Kidney epithelial cell (primary cell): ENCODE data around the gene TBC1D2B. TPM values are rescaled to one million over a fixed set of nuclear protein-coding genes. Genes with fewer than 3 reads are reported as not detected.
A peak's percentile ranks its signal among the peaks of the same experiment; 100 is the strongest.

Experiments
- DNase-seq: peaks from one replicate; pipeline ENCODE4 v3.0.0-alpha.2; 2010; ENCODE audit warnings: low read depth
- H3K27me3 ChIP-seq: 2 replicates; pipeline ENCODE4 v1.6.0; 2011; ENCODE audit warnings: low read length; ENCODE audit not compliant: control insufficient read depth, insufficient read depth
- H3K36me3 ChIP-seq: 2 replicates; pipeline ENCODE4 v1.5.1; 2011; ENCODE audit warnings: low read length; ENCODE audit not compliant: control insufficient read depth, insufficient read depth
- H3K4me3 ChIP-seq: 2 replicates; pipeline ENCODE4 v1.5.1; 2011; ENCODE audit warnings: low read depth, mild to moderate bottlenecking, control low read depth, low read length
- total RNA-seq: library from RNA; depleted of rRNA; stranded (reverse); fragments of >200 nt; gene quantifications from 2 replicates; pipeline ENCODE4 v1.2.3, GENCODE V29; 2015
- TF ChIP-seq, protein P1 (sequence below): IDR thresholded peaks from 2 replicates; pipeline ENCODE4 v1.5.1; 2011; ENCODE audit warnings: mild to moderate bottlenecking, moderate library complexity, low read length, control low read depth, inconsistent platforms; ENCODE audit not compliant: insufficient read depth, poor library complexity, severe bottlenecking

TBC1D2B gene
- total RNA-seq, 1 donor from 2014 or later = 29.0 TPM

DNA sequence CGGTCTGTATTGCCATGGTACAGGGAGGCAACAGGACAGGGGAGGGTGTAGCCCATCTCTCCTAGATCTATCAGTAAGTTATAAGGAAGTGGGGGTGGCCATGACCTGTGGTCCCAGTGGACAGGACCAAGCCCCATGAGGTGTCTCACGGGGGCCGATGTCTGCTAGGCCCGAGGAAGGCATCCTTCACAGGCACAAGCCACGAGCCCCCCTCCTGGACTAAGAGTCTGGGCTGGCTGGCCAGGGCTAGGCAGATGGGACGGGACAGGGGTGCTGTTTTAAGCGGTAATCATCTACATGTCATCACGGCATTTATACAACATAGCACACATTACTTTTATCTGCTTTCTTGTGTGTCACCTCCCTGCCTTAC is 2.6 kb upstream of the TBC1D2B start:
- TF ChIP-seq, protein P1, sequence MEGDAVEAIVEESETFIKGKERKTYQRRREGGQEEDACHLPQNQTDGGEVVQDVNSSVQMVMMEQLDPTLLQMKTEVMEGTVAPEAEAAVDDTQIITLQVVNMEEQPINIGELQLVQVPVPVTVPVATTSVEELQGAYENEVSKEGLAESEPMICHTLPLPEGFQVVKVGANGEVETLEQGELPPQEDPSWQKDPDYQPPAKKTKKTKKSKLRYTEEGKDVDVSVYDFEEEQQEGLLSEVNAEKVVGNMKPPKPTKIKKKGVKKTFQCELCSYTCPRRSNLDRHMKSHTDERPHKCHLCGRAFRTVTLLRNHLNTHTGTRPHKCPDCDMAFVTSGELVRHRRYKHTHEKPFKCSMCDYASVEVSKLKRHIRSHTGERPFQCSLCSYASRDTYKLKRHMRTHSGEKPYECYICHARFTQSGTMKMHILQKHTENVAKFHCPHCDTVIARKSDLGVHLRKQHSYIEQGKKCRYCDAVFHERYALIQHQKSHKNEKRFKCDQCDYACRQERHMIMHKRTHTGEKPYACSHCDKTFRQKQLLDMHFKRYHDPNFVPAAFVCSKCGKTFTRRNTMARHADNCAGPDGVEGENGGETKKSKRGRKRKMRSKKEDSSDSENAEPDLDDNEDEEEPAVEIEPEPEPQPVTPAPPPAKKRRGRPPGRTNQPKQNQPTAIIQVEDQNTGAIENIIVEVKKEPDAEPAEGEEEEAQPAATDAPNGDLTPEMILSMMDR = no peak
- Histone ChIP-seq H3K27me3 (no peaks in the 10 kb centered on the region), H3K4me3 (no peak overlapping the region), H3K36me3 (no peaks in the 10 kb centered on the region)
- DNase-seq = no peak

DNA sequence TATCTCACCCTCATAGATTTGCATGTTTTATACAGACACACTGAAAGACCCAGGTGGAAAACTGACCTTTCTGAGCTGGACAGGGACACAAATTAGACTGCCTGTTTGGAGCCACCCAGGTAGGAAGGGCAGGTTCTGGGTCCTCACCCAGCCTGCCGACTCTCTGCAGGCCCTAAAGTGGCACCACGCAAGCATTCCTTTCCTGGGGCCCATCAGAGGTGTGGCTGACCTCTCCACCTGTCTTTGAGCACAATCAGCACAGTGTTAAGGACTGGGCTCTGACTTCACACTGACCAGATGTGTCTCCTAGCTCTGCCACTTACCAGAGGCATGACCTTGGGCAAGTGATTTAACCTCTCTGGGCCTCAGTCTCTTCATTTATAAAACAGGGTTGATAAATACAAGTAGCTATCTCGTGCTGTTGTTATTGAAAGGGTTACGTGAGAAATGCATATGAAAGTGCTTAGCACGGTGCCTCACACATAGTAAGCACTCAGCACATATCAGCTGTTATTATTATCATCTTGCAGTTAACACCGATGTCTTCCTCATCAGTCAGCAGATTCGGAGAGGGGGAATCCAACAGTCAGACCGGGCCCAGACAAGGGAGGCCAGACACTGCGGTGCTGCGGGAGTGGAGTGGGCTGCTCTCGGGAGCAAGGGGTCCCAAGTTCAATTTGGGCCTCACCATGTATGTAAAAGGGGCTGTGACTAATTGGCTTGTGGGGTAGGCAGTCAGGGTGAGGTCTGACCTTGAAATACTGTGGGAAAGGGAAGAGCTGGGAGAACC is 2.0 kb upstream of the TBC1D2B start:
- H3K4me3 ChIP-seq = no peak overlapping the region
- no peak for DNase-seq
- TF ChIP-seq, protein P1 = no peak
- H3K27me3 ChIP-seq = no peaks in the 10 kb centered on the region
- no peaks in the 10 kb centered on the region for H3K36me3 ChIP-seq

DNA sequence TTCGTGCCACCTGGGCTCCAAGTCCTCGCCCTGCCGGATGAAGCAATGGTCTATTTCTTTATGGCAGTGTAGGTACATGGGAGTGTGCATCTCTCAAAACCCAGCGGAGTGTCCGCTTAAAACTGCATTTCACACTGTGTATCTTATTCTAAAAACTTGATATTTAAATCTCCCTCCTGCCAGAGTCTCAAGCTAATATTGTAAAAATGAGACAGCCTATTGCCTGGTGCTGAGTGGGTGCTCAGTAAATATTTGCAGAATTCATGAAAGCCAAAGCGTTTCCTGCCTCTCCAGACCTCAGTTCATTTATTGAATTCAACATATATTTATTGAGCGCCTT is 330 bp upstream of the TBC1D2B start:
- Histone ChIP-seq H3K27me3 (no peaks in the 10 kb centered on the region), H3K4me3 (peak overlapping the region; percentile 84), H3K36me3 (no peaks in the 10 kb centered on the region)
- no peak for DNase-seq
- TF ChIP-seq, protein P1 = no peak

DNA sequence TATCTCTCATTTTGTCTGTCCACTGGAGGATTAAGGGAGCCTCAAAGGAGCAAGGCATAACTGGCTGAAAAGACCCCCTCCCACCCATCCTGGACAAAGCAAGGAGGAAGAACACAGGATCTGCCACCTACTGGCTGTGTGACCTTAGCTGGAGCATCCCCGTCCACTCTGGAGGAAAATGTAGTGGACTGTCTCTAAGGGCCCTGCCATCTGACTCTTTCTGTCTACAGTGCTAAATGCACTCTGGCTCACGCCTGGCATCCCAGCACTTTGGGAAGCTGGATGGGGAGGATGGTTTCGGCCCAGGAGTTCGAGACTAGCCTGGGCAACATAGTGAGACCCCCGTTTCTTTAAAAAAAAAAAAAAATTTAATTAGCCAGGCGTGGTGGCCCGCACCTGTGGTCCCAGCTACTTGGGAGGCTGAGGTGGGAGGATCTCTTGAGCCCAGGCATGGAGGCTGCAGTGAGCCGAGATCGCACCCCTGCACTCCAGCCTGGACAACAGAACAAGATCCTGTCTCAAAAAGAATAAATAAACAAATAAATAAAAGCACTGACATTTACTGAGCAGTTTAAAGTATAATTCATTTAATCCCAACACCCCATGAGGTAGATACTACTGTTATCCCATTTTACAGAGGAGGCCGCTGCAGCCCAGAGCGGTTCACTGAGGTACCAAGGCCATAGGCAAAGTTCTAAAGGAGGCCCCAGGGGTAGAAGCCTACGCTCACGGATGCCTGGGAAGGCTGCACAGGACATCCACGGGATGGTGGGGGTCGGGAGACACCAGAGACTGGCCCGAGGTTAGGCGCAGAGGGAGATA is 1.1 kb downstream of the TBC1D2B start:
- Histone ChIP-seq H3K27me3 (no peaks in the 10 kb centered on the region), H3K36me3 (no peaks in the 10 kb centered on the region), H3K4me3 (peak overlapping the region; percentile 84)
- TF ChIP-seq, protein P1 = no peak
- DNase-seq = no peak

DNA sequence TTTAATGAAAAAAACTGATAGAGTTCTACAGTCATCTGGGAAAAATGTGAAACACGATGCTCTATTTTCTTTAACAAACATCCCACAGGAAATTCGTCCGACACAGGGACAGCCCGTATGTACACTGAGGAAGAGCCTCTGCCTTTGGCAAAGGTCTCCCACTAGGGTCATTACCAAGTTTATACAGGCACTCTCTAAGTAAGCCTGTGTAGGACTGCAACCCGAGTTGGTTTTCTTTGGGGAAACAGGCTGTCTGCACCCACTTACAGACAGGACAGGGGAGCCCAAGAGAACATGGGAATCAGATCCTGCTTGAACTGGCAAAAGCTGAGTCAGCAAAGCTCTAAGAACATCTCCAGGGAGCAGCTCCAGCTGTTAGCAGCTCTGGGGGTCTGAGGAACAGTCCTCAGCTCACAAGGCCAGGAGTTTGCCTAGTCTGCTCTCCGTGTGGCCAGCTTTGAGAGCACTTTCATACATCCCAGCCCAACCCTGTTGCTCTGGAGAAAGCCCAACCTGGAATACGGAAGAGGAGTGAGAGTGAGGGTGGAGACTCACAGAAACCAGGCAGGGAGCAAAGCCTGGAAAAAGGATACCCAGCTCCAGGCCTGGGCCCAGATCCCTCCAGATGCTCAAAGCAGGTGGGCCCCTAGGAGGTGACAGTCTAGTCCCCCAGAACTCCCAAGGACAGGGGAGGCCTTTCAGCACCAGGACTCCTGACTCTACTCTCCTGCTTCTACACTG is 1.9 kb downstream of the TBC1D2B start:
- TF ChIP-seq, protein P1 = no peak
- peak; percentile 41 for DNase-seq
- H3K27me3 ChIP-seq = no peaks in the 10 kb centered on the region

More for the DNA sequence above, 1.9 kb downstream of the TBC1D2B start:
- Histone ChIP-seq H3K4me3 (peak overlapping the region; percentile 14), H3K36me3 (no peaks in the 10 kb centered on the region)
